GM12873 (cell line): Measurements from ENCODE around the gene PTPRG.

Experiments used
- CTCF ChIP-seq: IDR thresholded peaks from 2 replicates; pipeline ENCODE4 v1.5.1; 2012; ENCODE audit warnings: low read depth, mild to moderate bottlenecking, moderate library complexity, low read length, control low read depth; ENCODE audit not compliant: insufficient read depth; ENCODE audit errors: missing control alignments

Gene PTPRG

GRCh38 chr3:62199126-62199525 is 637.8 kb downstream of the PTPRG start:
- no peak for TF ChIP-seq CTCF

GRCh38 chr3:62201438-62202035 is 640.2 kb downstream of the PTPRG start:
- peak; percentile 58 for TF ChIP-seq CTCF

- TF ChIP-seq CTCF: no peak
These were observed 641.8 kb downstream of the PTPRG start for GRCh38 chr3:62203152-62203551.

GRCh38 chr3:62203561-62203960 is 642.2 kb downstream of the PTPRG start:
- no peak for TF ChIP-seq CTCF

GRCh38 chr3:62207197-62207596 is 645.8 kb downstream of the PTPRG start:
- no peak for TF ChIP-seq CTCF

GRCh38 chr3:62208385-62208784 is 647.0 kb downstream of the PTPRG start:
- TF ChIP-seq CTCF: no peak

- TF ChIP-seq CTCF: no peak
These were observed 647.7 kb downstream of the PTPRG start for GRCh38 chr3:62209101-62209500.

- no peak for TF ChIP-seq CTCF
These were observed 648.6 kb downstream of the PTPRG start for GRCh38 chr3:62210011-62210410.
